Measurements from ENCODE around the gene LYRM2. TPM values are rescaled to one million over a fixed set of nuclear protein-coding genes. Genes with fewer than 3 reads are reported as not detected.

The LYRM2 gene
- total RNA-seq, 3 donors from 2014 or later = 33.9 to 36.0 (median 35.9) TPM

DNA sequence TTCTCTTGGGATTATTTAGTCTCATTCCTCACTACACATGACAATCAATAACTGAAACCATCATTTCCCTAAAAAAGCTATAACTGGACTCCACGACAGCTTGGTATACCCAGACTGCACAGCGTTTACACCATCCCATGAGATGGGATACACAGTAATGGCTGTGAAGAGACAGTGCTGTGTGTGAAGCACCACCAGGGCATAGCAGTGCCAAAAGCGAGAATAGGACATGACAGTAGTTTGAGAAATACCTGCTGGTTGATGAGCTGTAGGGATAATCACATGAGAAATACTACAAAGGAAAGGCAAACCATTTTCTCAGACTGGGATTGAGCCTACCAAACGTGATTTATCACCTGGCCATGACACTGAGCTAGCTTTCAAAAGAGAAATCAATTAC lies 22.4 kb upstream of the LYRM2 start:
- intact Hi-C loops (cut with DNase I, micrococcal nuclease) = no loop called here
- TF ChIP-seq CTCF (IDR thresholded peaks at IDR 0.05) = no peak
- no peaks in the 10 kb centered on the region for H3K9me3 ChIP-seq
- no peak for DNase-seq
- no peaks in the 10 kb centered on the region for H3K4me1 ChIP-seq (ENCODE audit: low read depth)
- no peaks in the 10 kb centered on the region for H3K36me3 ChIP-seq (ENCODE audit: low read depth)
- no peak for ATAC-seq
- H3K4me3 ChIP-seq = no peak overlapping the region

- H3K36me3 ChIP-seq (ENCODE audit: low read depth) = no peaks in the 10 kb centered on the region
- TF ChIP-seq CTCF (IDR thresholded peaks at IDR 0.05) = no peak
- intact Hi-C loops (cut with DNase I, micrococcal nuclease) = no loop called here
- H3K4me3 ChIP-seq = no peak overlapping the region
- DNase-seq (no peak), ATAC-seq (no peak)
- H3K4me1 ChIP-seq (ENCODE audit: low read depth) = no peaks in the 10 kb centered on the region
- H3K9me3 ChIP-seq = no peaks in the 10 kb centered on the region
Measured at GRCh38 chr6:89657445-89658158, 19.1 kb upstream of the LYRM2 start.

- H3K4me3 ChIP-seq = no peak overlapping the region
- no peaks in the 10 kb centered on the region for H3K36me3 ChIP-seq (ENCODE audit: low read depth)
- DNase-seq (no peak), ATAC-seq (no peak)
- intact Hi-C loops (cut with DNase I, micrococcal nuclease) = no loop called here
- TF ChIP-seq CTCF (IDR thresholded peaks at IDR 0.05) = no peak
- no peaks in the 10 kb centered on the region for H3K9me3 ChIP-seq
- no peaks in the 10 kb centered on the region for H3K4me1 ChIP-seq (ENCODE audit: low read depth)
Measured at GRCh38 chr6:89655122-89655521, 16.6 kb upstream of the LYRM2 start.

DNA sequence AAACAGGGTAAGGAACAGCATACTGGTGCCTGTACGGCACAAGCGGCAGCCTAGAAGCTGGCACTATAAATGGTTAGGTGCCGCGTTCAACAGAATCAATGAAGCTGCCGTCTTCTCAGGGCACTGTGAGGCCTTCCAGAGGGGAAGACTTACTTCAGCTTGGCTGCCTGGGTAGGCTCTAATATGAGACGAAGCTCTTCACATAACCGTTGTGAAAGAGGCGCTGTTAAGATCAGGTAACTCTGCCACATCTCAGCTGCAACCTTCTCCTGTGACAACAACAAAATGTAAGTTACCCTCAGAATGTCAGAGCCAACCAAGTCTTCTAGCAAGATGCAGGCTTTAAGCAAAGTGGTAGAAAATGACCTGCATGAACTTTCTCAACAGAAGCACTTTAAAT lies 12.0 kb upstream of the LYRM2 start:
- DNase-seq (no peak), ATAC-seq (no peak)
- intact Hi-C loops (cut with DNase I, micrococcal nuclease) = no loop called here
- H3K4me3 ChIP-seq = no peak overlapping the region
- H3K9me3 ChIP-seq = no peaks in the 10 kb centered on the region
- no peak for TF ChIP-seq CTCF (IDR thresholded peaks at IDR 0.05)
- no peaks in the 10 kb centered on the region for H3K36me3 ChIP-seq (ENCODE audit: low read depth)
- H3K4me1 ChIP-seq (ENCODE audit: low read depth) = no peaks in the 10 kb centered on the region

DNA sequence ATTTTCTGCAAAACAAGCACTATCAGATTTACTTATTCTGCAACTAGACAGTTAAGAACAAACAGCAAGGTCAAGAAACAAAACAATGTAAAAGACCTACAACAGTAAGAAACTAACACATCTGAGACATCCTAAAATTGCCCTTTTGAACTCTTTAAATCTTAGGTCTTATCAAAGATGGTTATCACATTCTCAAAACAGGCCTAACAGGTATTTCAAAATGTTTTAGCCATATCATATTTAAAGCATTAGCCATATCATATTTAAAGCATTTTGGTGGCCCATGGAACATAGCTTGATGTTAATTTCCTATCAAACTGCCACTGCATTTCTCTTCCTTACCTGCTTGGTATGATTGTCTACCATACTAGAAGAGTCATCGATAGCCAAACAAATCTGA lies 11.1 kb upstream of the LYRM2 start:
- Histone ChIP-seq H3K4me1 (ENCODE audit: low read depth) (no peaks in the 10 kb centered on the region), H3K36me3 (ENCODE audit: low read depth) (no peaks in the 10 kb centered on the region), H3K9me3 (no peaks in the 10 kb centered on the region), H3K4me3 (no peak overlapping the region)
- intact Hi-C loops (cut with DNase I, micrococcal nuclease) = no loop called here
- ATAC-seq (no peak), DNase-seq (no peak)
- TF ChIP-seq CTCF (IDR thresholded peaks at IDR 0.05) = no peak

DNA sequence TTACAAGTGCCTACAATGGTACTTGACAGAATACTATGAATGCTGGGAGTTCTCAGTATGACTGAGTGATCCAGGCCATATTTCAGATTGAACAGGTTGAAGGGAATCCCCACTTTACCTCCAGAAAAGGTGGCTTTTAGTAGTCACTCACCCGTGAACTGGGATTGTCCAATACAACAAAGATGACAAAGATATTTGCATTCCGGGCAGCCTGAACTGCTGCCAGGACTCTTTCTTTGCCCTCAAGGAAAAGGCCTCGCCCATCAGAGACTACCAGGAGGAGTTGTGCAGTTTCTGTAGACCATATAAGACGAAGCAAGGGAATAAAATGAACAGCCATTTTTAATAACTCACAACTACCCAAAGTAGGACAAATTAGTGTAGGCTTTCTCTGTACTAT lies 6.3 kb upstream of the LYRM2 start:
- H3K9me3 ChIP-seq = no peaks in the 10 kb centered on the region
- no peak overlapping the region for H3K4me3 ChIP-seq
- no peaks in the 10 kb centered on the region for H3K36me3 ChIP-seq (ENCODE audit: low read depth)
- no peak for TF ChIP-seq CTCF (IDR thresholded peaks at IDR 0.05)
- H3K4me1 ChIP-seq (ENCODE audit: low read depth) = no peaks in the 10 kb centered on the region
- DNase-seq = peak in 1 of 3 donors; percentile 21
- intact Hi-C loops (cut with DNase I, micrococcal nuclease) = no loop called here
- peak; percentile 43 for ATAC-seq

All from mucosa of descending colon (tissue), 3 donors.